HepG2 (cell line): Measurements from ENCODE around the gene DDX17. TPM values are rescaled to one million over a fixed set of nuclear protein-coding genes. Genes with fewer than 3 reads are reported as not detected.

Experiments
- ATAC-seq: fragments of 200-7000 bp; cut with Tn5 transposase; 3 replicates; pipeline ENCODE4 v1.9.1; 2020; ENCODE audit warnings: mild to moderate bottlenecking, moderate library complexity
- BruUV-seq: library from RNA; stranded (reverse); fragments of 400-500 nt; replicated peaks from 2 replicates; lab custom pipeline; 2021; lab: Mats Ljungman, UMichigan
- CTCF ChIA-PET: fragments of 300-600 bp; formaldehyde crosslinking; extraction: SDS; loops from one replicate; lab custom pipeline; 2021; ENCODE audit warnings: low total read pairs, inconsistent platforms, low intra/inter-chr PET ratio; lab: Yijun Ruan, JAX
- POLR2A ChIA-PET: fragments of 350-600 bp; sonication (Branson Sonifier 250); formaldehyde crosslinking; loops from one replicate; lab custom pipeline; 2020; ENCODE audit warnings: antibody characterized with exemption, inconsistent platforms; lab: Yijun Ruan, JAX
- DNase-seq: peaks from one replicate; pipeline ENCODE4 v3.0.0-alpha.2; 2015; ENCODE audit warnings: low spot score
- FAIRE-seq: peaks from 3 replicates; lab custom pipeline; 2011; peaks lifted over from hg19 to GRCh38; lab: Jason Lieb, UNC
- H2AFZ ChIP-seq: one replicate; pipeline ENCODE4 v1.6.1; 2011; ENCODE audit warnings: low read length, inconsistent platforms
- H3K27ac ChIP-seq: fragments of 300-600 bp; 3 replicates; pipeline ENCODE4 v1.8.0; 2011; ENCODE audit warnings: mixed run types, mild to moderate bottlenecking, mixed read lengths, low read length, inconsistent platforms; ENCODE audit not compliant: insufficient read depth; ENCODE audit errors: extremely low read length
- H3K27me3 ChIP-seq, 2 experiments: fragments of 200-600 bp in 1 of 2; 2 replicates in 1 of 2; 3 replicates in 1 of 2; pipeline versions ENCODE4 v1.6.0 to v1.8.0; 2011; ENCODE audit warnings: low read length in 2 of 2, mild to moderate bottlenecking in 2 of 2, moderate library complexity in 2 of 2, inconsistent platforms in 1 of 2; ENCODE audit not compliant: insufficient read depth in 2 of 2, control insufficient read depth in 1 of 2
- H3K36me3 ChIP-seq, 2 experiments: fragments of 200-600 bp in 1 of 2; replicated peaks in 1 of 2; 2 replicates in 1 of 2; 3 replicates in 1 of 2; pipeline versions ENCODE4 v1.5.1 to v1.8.0; 2011; ENCODE audit warnings: low read length in 2 of 2, inconsistent platforms in 1 of 2; ENCODE audit not compliant: insufficient read depth in 2 of 2, control insufficient read depth in 1 of 2
- H3K4me1 ChIP-seq: 2 replicates; pipeline ENCODE4 v1.5.1; 2012; ENCODE audit warnings: low read length, inconsistent platforms; ENCODE audit not compliant: insufficient read depth
- H3K4me2 ChIP-seq: 2 replicates; pipeline ENCODE4 v1.6.0; 2011; ENCODE audit warnings: low read depth, low read length, inconsistent platforms
- H3K4me3 ChIP-seq, 3 experiments: fragments of 200-600 bp in 1 of 3; sonication (generic), shearing (Covaris generic) in 1 of 3; replicated peaks in 1 of 3; 2 replicates each; pipeline ENCODE4 v1.5.1; 2011 to 2016; ENCODE audit warnings: low read length in 3 of 3, inconsistent platforms in 2 of 3, low read depth in 2 of 3, mild to moderate bottlenecking in 2 of 3, control low read depth in 1 of 3, mixed read lengths in 1 of 3; ENCODE audit not compliant: insufficient read depth in 1 of 3
- H3K79me2 ChIP-seq: one replicate; pipeline ENCODE4 v1.6.1; 2011; ENCODE audit warnings: low read length, inconsistent platforms; ENCODE audit not compliant: insufficient read depth
- H3K9ac ChIP-seq: 2 replicates; pipeline ENCODE4 v1.6.0; 2011; ENCODE audit warnings: mild to moderate bottlenecking, low read depth, low read length, inconsistent platforms; ENCODE audit not compliant: insufficient read depth
- H3K9me3 ChIP-seq: 2 replicates; pipeline ENCODE4 v1.5.1; 2012; ENCODE audit warnings: mild to moderate bottlenecking, low read length
- H4K20me1 ChIP-seq: 2 replicates; pipeline ENCODE4 v1.6.0; 2011; ENCODE audit warnings: inconsistent platforms, mild to moderate bottlenecking, low read length, moderate library complexity; ENCODE audit not compliant: insufficient read depth
- HIC2 ChIP-seq: sonication (generic); formaldehyde crosslinking; IDR thresholded peaks from 2 replicates; pipeline ENCODE4 v1.9.0; 2022; ENCODE audit warnings: low read depth, missing genetic modification reagents
- POLR2G ChIP-seq: fragments of 200-400 bp; formaldehyde crosslinking; IDR thresholded peaks from 2 replicates; pipeline ENCODE4 v1.6.1; 2018; ENCODE audit warnings: mild to moderate bottlenecking, low read depth, low read length, moderate library complexity
- SNAPC2 ChIP-seq: sonication (generic); formaldehyde crosslinking; IDR thresholded peaks from 2 replicates; pipeline ENCODE4 v1.8.1; 2022; ENCODE audit warnings: mild to moderate bottlenecking, missing genetic modification reagents
- SRF ChIP-seq: IDR thresholded peaks from 2 replicates; pipeline ENCODE4 v1.6.1; 2011; ENCODE audit warnings: mild to moderate bottlenecking, low read depth, low read length, moderate library complexity
- ZBTB8A ChIP-seq: sonication (generic); formaldehyde crosslinking; IDR thresholded peaks from 2 replicates; pipeline ENCODE4 v1.4.0; 2020; ENCODE audit warnings: mild to moderate bottlenecking, low read depth, missing genetic modification reagents, borderline replicate concordance
- ZNF550 ChIP-seq: sonication (generic); formaldehyde crosslinking; IDR thresholded peaks from 2 replicates; pipeline ENCODE4 v1.4.0; 2020; ENCODE audit warnings: mild to moderate bottlenecking, missing genetic modification reagents, borderline replicate concordance
- ZNF7 ChIP-seq: IDR thresholded peaks from 2 replicates; pipeline ENCODE4 v1.6.1; 2016; ENCODE audit warnings: missing biosample characterization, missing genetic modification reagents
- ZNF703 ChIP-seq: sonication (generic); formaldehyde crosslinking; IDR thresholded peaks from 2 replicates; pipeline ENCODE4 v1.5.1; 2020; ENCODE audit warnings: missing genetic modification reagents, mild to moderate bottlenecking, moderate library complexity, borderline replicate concordance
- ZNF792 ChIP-seq: IDR thresholded peaks from 2 replicates; pipeline ENCODE4 v1.6.1; 2016
- WGBS: methylation state at CpG from one replicate; pipeline ENCODE4 v1.1.6; 2017; ENCODE audit warnings: low lambda C conversion rate; 5-methylcytosine and 5-hydroxymethylcytosine counted together
- in situ Hi-C: cut with HindIII; loops from 2 replicates; pipeline ENCODE4 v1.10.0; 2017; ENCODE audit warnings: low pct_unique_long_range_greater_than_20kb; ENCODE audit not compliant: extremely low pct_ligation_motif_present
- intact Hi-C: fragments of 100-400 bp; cut with micrococcal nuclease; formaldehyde crosslinking; loops from one replicate; pipeline ENCODE4 v1.10.0; 2022; ENCODE audit not compliant: unreplicated experiment
- polyA plus RNA-seq, 8 experiments: library from polyadenylated mRNA; depleted of rRNA in 3 of 8; stranded (reverse) in 7 of 8; unstranded in 1 of 8; fragments of >200 nt; fragmentation: Illumina TruSeq in 4 of 8; extraction: Trizol in 4 of 8; gene quantifications; 2 replicates each; pipeline versions ENCODE4 v1.2.1 to v1.2.3, GENCODE V29; 2011 to 2016; ENCODE audit warnings: low read depth in 4 of 8, missing spikeins in 1 of 8, mixed read lengths in 1 of 8; ENCODE audit not compliant: insufficient read depth in 1 of 8
- total RNA-seq, 5 experiments: library from RNA; depleted of rRNA; stranded (reverse); fragments of >200 nt; fragmentation: Illumina TruSeq; extraction: Trizol; gene quantifications; 2 replicates each; pipeline ENCODE4 v1.2.3, GENCODE V29; 2016; ENCODE audit warnings: low read depth in 1 of 5

DDX17 gene
- total and polyA plus RNA-seq, 2 of the 13 experiments (the other 11 are each of a cell fraction or from before 2014, with no cell fraction given) = 238 to 344 TPM

GRCh38 chr22:38504731-38505540 lies 1.2 kb downstream of the DDX17 start (continued):
- no peak for TF ChIP-seq HIC2
- TF ChIP-seq ZNF792 = 0 out of 2 replicates have a peak, but pooled peaks have one; percentile 30
- peak; percentile 78 for TF ChIP-seq ZNF7 (CRISPR knock-in tag)
- no peak for TF ChIP-seq ZNF550

- intact Hi-C loops (no loop called here), in situ Hi-C loops (no loop called here)
- no peaks in the 10 kb centered on the region for H3K9me3 ChIP-seq
- peaks cover 13 to 41% of the 10 kb centered on the region in 2 experiments for H3K36me3 ChIP-seq
- POLR2A ChIA-PET = interaction anchor here (2.8 kb wide), 1 partner anchor 12 kb away, joined by 16 read pairs; no protein-coding TSS in a partner anchor
- CTCF ChIA-PET = no interaction called here
- peak overlapping the region in 2 of 3 experiments; percentile 93 to 96; a peak in 4 of 6 replicates for H3K4me3 ChIP-seq
- H3K27me3 ChIP-seq = no peaks in the 10 kb centered on the region; a peak in 1 of 5 replicates
- no peak overlapping the region for H3K9ac ChIP-seq
- H2AFZ ChIP-seq = no peak overlapping the region
- H4K20me1 ChIP-seq = peaks cover 46% of the 10 kb centered on the region
- peaks cover 64% of the 10 kb centered on the region for H3K4me1 ChIP-seq
- H3K4me2 ChIP-seq = peak overlapping the region; percentile 93
- no TSS peak for BruUV-seq
- no peak overlapping the region for H3K27ac ChIP-seq
- 0 out of 2 replicates have a peak, but pooled peaks have one; percentile 16 for TF ChIP-seq POLR2G
- no peak for TF ChIP-seq ZNF703 (CRISPR knock-in tag)
- TF ChIP-seq SNAPC2 (CRISPR knock-in tag) = no peak
- TF ChIP-seq SRF = no peak
- TF ChIP-seq ZBTB8A (CRISPR knock-in tag) = no peak
- ATAC-seq (no peak), FAIRE-seq (no peak), DNase-seq (no peak)
- 83% methylated on average over 4 of the region's 4 CpGs for WGBS
- H3K79me2 ChIP-seq = peaks cover 70% of the 10 kb centered on the region
Measured at GRCh38 chr22:38503021-38503420, 3.1 kb downstream of the DDX17 start.
